Esophagus muscularis mucosa (tissue), 3 donors: ENCODE results near the gene HOXD1.

Source experiments
- CTCF ChIP-seq, 3 experiments: fragments of 200-600 bp in 2 of 3; fragments of 450-650 bp in 1 of 3; sonication (generic) in 2 of 3; IDR thresholded peaks; one replicate each; pipeline ENCODE4 v1.5.1; 2017 to 2019; ENCODE audit warnings: antibody characterized with exemption in 3 of 3, mild to moderate bottlenecking in 2 of 3, moderate library complexity in 1 of 3
- POLR2A ChIP-seq: fragments of 450-650 bp; IDR thresholded peaks from one replicate; pipeline ENCODE4 v1.6.1; 2017; ENCODE audit warnings: antibody characterized with exemption, moderate library complexity, mild to moderate bottlenecking, low read depth
- POLR2AphosphoS5 ChIP-seq, 2 donors: sonication (generic); formaldehyde crosslinking; IDR thresholded peaks; one replicate each; pipeline ENCODE4 v1.6.1; 2017; ENCODE audit warnings: antibody characterized with exemption in 2 of 2

DNA sequence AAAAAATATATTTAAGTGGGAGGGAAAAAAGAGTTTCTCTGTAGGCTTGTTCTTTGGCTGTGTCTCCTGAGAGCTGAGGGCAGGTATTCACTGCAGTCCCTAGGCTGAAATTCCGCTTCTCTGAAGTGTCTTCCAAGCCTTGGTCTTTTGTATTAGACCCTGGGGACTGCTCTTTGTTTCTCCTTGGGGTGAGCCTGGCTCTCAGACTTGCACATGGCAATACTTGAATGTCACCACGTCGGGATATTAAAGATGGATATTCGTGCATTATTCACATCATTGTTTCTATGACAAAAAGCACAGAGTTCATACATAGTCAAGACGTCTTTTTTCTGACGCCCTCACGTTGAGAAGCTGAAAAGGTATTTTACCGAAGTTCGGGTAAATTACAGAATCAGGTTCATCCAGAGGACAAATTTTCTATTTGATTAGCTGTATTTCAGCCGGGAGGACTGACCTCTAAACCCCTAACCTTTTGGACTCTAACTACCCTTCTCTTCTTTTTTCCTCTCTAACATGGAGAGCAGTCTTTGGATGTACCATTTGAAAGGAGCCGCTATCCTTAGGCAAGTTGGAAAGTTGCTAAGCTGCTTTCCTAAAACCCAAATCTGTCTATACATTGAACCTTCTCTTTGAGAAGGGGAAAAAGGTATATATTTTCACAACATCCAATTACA lies 33.8 kb upstream of the HOXD1 start:
- TF ChIP-seq POLR2A, result no peak
- no peak for TF ChIP-seq CTCF (IDR thresholded peaks at IDR 0.05)
- no peak for TF ChIP-seq POLR2AphosphoS5 (IDR thresholded peaks at IDR 0.05)
